Measurements from ENCODE around the gene ACP6.

ACP6 gene

GRCh38 chr1:147599362-147600118 lies 70.8 kb downstream of the ACP6 start (continued):
- TF ChIP-seq, protein P1, sequence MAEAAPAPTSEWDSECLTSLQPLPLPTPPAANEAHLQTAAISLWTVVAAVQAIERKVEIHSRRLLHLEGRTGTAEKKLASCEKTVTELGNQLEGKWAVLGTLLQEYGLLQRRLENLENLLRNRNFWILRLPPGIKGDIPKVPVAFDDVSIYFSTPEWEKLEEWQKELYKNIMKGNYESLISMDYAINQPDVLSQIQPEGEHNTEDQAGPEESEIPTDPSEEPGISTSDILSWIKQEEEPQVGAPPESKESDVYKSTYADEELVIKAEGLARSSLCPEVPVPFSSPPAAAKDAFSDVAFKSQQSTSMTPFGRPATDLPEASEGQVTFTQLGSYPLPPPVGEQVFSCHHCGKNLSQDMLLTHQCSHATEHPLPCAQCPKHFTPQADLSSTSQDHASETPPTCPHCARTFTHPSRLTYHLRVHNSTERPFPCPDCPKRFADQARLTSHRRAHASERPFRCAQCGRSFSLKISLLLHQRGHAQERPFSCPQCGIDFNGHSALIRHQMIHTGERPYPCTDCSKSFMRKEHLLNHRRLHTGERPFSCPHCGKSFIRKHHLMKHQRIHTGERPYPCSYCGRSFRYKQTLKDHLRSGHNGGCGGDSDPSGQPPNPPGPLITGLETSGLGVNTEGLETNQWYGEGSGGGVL (tag by site-specific recombination; IDR thresholded peaks at IDR 0.05): peak; percentile 98

GRCh38 chr1:147598621-147599361 lies 71.5 kb downstream of the ACP6 start:
- Histone ChIP-seq H3K4me1 (ENCODE audit: control insufficient read depth, insufficient read depth, low read length) (no peaks in the 10 kb centered on the region), H3K9me3 (ENCODE audit: control insufficient read depth, insufficient read depth, low read depth, low read length) (no peaks in the 10 kb centered on the region), H3K36me3 (ENCODE audit: control insufficient read depth in 2 of 2, insufficient read depth in 1 of 2, low read length in 2 of 2) (no peaks in the 10 kb centered on the region), H3K27ac (ENCODE audit: extremely low read depth, low read depth, low read length) (peak overlapping the region; percentile 40; the same call in 1 of the 2 replicates), H3K4me3 (ENCODE audit: low read depth, low read length) (peak overlapping the region; percentile 73)
- ChIA-PET POLR2A (interaction anchor here (0.6 to 1.6 kb wide), 7 partner anchors 12 to 225 kb away, joined by 3 to 41 read pairs (median 4); partner anchors contain the start of genes ACP6 and BCL9), CTCF (interaction anchor here (0.7 kb wide), 1 partner anchor 50 kb away, joined by 3 read pairs; no protein-coding TSS in a partner anchor)
- TF ChIP-seq, protein P2, sequence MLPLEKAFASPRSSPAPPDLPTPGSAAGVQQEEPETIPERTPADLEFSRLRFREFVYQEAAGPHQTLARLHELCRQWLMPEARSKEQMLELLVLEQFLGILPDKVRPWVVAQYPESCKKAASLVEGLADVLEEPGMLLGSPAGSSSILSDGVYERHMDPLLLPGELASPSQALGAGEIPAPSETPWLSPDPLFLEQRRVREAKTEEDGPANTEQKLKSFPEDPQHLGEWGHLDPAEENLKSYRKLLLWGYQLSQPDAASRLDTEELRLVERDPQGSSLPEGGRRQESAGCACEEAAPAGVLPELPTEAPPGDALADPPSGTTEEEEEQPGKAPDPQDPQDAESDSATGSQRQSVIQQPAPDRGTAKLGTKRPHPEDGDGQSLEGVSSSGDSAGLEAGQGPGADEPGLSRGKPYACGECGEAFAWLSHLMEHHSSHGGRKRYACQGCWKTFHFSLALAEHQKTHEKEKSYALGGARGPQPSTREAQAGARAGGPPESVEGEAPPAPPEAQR (tag by site-specific recombination; IDR thresholded peaks at IDR 0.05): no peak
- TF ChIP-seq, protein P3, sequence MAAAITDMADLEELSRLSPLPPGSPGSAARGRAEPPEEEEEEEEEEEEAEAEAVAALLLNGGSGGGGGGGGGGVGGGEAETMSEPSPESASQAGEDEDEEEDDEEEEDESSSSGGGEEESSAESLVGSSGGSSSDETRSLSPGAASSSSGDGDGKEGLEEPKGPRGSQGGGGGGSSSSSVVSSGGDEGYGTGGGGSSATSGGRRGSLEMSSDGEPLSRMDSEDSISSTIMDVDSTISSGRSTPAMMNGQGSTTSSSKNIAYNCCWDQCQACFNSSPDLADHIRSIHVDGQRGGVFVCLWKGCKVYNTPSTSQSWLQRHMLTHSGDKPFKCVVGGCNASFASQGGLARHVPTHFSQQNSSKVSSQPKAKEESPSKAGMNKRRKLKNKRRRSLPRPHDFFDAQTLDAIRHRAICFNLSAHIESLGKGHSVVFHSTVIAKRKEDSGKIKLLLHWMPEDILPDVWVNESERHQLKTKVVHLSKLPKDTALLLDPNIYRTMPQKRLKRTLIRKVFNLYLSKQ (tag by site-specific recombination; IDR thresholded peaks at IDR 0.05; ENCODE audit: borderline replicate concordance): no peak
- TF ChIP-seq, protein P4, sequence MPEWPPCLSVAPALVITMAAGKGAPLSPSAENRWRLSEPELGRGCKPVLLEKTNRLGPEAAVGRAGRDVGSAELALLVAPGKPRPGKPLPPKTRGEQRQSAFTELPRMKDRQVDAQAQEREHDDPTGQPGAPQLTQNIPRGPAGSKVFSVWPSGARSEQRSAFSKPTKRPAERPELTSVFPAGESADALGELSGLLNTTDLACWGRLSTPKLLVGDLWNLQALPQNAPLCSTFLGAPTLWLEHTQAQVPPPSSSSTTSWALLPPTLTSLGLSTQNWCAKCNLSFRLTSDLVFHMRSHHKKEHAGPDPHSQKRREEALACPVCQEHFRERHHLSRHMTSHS (tag by site-specific recombination; IDR thresholded peaks at IDR 0.05): no peak
- TF ChIP-seq ZNF140 (tag by site-specific recombination; IDR thresholded peaks at IDR 0.05): peak; percentile 89
- no peak for TF ChIP-seq ZNF223 (tag by site-specific recombination; IDR thresholded peaks at IDR 0.05)
- TF ChIP-seq ZBTB11 (tag by site-specific recombination; conservative IDR thresholded peaks at IDR 0.05; ENCODE audit: low read depth): peak; percentile 63; the same call in 1 of the 2 replicates
- no peak for TF ChIP-seq PBX3 (CRISPR knock-in tag; IDR thresholded peaks at IDR 0.05)
- TF ChIP-seq ZNF169 (tag by site-specific recombination; IDR thresholded peaks at IDR 0.05): no peak
- no peak for TF ChIP-seq ZNF580 (tag by site-specific recombination; IDR thresholded peaks at IDR 0.05)
- TF ChIP-seq ZNF266 (tag by site-specific recombination; IDR thresholded peaks at IDR 0.05; ENCODE audit: low read depth): no peak
- no peak for TF ChIP-seq ZNF16 (tag by site-specific recombination; IDR thresholded peaks at IDR 0.05; ENCODE audit: low read depth)
- no peak for TF ChIP-seq ZNF37A (tag by site-specific recombination; IDR thresholded peaks at IDR 0.05)
- TF ChIP-seq OVOL3 (tag by site-specific recombination; IDR thresholded peaks at IDR 0.05): no peak
- no peak for TF ChIP-seq ZNF302 (tag by site-specific recombination; IDR thresholded peaks at IDR 0.05; ENCODE audit: low read depth)
- TF ChIP-seq, protein P5, sequence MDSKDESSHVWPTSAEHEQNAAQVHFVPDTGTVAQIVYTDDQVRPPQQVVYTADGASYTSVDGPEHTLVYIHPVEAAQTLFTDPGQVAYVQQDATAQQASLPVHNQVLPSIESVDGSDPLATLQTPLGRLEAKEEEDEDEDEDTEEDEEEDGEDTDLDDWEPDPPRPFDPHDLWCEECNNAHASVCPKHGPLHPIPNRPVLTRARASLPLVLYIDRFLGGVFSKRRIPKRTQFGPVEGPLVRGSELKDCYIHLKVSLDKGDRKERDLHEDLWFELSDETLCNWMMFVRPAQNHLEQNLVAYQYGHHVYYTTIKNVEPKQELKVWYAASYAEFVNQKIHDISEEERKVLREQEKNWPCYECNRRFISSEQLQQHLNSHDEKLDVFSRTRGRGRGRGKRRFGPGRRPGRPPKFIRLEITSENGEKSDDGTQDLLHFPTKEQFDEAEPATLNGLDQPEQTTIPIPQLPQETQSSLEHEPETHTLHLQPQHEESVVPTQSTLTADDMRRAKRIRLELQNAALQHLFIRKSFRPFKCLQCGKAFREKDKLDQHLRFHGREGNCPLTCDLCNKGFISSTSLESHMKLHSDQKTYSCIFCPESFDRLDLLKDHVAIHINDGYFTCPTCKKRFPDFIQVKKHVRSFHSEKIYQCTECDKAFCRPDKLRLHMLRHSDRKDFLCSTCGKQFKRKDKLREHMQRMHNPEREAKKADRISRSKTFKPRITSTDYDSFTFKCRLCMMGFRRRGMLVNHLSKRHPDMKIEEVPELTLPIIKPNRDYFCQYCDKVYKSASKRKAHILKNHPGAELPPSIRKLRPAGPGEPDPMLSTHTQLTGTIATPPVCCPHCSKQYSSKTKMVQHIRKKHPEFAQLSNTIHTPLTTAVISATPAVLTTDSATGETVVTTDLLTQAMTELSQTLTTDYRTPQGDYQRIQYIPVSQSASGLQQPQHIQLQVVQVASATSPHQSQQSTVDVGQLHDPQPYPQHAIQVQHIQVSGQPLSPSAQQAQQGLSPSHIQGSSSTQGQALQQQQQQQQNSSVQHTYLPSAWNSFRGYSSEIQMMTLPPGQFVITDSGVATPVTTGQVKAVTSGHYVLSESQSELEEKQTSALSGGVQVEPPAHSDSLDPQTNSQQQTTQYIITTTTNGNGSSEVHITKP (tag by site-specific recombination; IDR thresholded peaks at IDR 0.05): peak; percentile 75
- TF ChIP-seq ZNF155 (tag by site-specific recombination; IDR thresholded peaks at IDR 0.05): no peak
- TF ChIP-seq KLF10 (tag by site-specific recombination; IDR thresholded peaks at IDR 0.05): no peak
- TF ChIP-seq ZNF133 (tag by site-specific recombination; IDR thresholded peaks at IDR 0.05): no peak

Measured in HEK293 (cell line).